KG1 (cell line): ENCODE data around the gene XRN2.

ENCODE experiments used
- DNase-seq: peaks from one replicate; lab custom pipeline; 2025; lab: John Stamatoyannopoulos, UW

Gene XRN2

GRCh38 chr20:21301940-21302663 lies 1.0 kb upstream of the XRN2 start:
- no peak for DNase-seq

DNA sequence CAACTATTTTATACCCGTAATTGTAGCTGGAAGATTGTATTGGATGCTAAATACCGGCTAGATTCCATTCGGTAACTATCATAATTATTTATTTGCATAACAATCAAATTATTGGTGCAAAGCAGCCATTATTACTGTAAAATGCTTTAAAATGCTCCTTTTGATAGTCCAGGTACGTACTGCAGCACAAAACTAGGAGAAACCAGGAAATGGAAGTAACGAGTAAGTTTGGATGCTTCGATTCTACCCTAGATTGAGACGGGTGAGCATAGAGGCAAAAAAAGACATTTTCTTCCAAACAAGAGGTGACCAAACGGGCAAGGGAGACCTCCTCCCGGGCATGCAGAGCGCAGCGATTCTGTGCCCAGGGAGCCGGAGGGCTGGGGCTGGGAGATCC lies 469 bp upstream of the XRN2 start:
- no peak for DNase-seq

GRCh38 chr20:21303872-21304586 lies 898 bp downstream of the XRN2 start:
- DNase-seq: peak; percentile 14

- DNase-seq: no peak
Measured at GRCh38 chr20:21308340-21308739, 5.2 kb downstream of the XRN2 start.

GRCh38 chr20:21309678-21310467 lies 6.7 kb downstream of the XRN2 start:
- no peak for DNase-seq

DNA sequence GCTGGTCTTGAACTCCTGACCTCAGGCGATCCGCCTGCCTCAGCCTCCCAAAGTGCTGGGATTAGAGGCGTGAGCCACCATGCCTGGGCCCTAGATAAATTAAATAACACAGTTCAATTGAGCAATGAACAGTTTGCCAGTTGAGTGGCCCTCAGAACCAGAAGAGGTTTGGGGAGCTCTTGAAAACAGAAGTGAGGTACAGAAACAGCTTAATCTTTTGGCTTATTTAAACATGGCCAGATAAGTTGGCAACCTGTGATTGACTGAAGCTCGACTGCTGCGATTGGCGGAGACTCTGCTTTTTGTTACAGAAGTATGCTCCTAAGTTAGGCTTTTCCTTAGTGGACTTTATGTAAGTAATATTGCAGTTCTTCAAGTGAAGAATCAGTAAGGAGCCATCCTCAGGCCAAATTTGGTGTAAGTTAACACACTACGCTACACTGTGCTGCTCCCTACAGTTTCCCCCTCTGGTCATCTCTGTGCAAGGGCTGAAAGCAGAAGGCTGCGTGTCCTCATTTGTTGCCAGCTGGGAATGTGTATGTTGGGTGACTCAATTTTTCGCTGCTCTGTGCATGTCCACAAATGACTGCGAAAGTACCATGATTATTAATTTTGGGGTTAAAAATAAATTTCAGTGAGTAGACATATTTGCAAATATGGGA lies 9.8 kb downstream of the XRN2 start:
- no peak for DNase-seq

GRCh38 chr20:21315138-21315537 lies 12.0 kb downstream of the XRN2 start:
- no peak for DNase-seq

DNA sequence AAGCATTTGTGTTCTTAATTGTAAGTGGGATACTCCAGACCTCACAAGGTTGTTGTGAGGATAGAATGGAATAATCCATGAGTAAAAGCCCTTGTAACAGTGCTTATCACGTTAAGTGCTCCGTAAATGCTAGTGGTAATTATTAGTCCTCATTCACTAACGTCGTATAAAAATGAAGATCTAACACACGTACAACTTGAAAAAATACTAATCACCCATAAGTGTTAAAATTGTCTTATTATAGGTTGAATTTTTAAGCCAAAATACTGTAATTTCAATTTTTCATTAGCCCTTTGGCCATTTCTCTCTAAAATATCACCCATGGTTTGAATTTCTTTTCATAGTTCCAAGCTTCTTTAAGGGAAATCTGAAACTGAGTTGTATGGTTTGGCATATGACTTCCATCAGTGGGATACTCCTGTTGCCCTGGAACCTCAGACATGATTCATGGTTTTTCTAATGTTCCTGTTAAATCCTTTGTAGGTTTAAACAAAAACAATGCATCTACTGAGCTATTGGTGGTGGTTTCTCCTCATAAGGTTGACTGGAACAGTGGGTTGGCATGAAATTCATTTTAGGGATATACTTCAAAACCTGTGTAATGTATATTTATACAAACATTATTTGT lies 19.1 kb downstream of the XRN2 start:
- DNase-seq: no peak

- DNase-seq: no peak
Measured at GRCh38 chr20:21322921-21323331, 19.8 kb downstream of the XRN2 start.

- no peak for DNase-seq
Measured at GRCh38 chr20:21323640-21324039, 20.5 kb downstream of the XRN2 start.

DNA sequence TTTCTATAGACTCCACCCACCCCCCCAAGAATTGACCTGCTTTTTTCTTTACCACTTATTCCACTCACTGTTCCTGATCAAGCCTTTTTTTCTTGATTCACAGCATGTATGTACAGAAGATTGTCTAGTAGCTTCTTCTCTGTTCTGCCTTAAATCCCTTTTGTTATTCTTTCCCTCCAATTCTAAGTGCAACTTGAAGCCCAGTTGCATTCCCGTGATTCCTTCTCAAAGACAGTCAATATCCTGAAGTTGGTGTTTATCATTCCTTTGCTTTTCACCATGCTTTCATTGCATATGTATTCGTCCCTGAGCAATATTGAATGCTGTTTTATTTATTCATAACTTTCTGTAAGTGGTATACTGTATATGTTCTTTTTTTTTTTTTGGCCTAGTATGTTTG lies 21.0 kb downstream of the XRN2 start:
- DNase-seq: no peak

- DNase-seq: no peak
Measured at GRCh38 chr20:21325296-21325695, 22.2 kb downstream of the XRN2 start.

DNA sequence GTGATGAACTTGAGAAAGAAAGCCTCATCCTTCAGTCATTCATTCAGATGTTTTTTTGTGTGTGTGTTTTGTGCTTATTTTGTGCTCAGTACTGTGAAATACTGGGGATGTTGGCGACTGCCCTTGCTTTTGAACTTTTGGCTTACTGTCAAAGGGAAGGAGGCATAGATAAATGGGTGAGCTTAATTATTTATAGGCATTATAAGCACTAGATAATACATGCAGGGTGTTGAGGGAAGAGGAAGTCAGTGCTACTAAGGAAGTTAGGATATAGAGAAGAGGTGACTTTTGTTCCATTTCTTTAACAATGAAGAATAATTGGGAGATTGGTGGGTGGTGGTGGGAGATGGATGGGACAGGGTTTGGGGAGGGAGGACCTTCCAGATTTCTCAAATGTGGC lies 23.6 kb downstream of the XRN2 start:
- no peak for DNase-seq

GRCh38 chr20:21336455-21337151 lies 33.5 kb downstream of the XRN2 start:
- DNase-seq: no peak

DNA sequence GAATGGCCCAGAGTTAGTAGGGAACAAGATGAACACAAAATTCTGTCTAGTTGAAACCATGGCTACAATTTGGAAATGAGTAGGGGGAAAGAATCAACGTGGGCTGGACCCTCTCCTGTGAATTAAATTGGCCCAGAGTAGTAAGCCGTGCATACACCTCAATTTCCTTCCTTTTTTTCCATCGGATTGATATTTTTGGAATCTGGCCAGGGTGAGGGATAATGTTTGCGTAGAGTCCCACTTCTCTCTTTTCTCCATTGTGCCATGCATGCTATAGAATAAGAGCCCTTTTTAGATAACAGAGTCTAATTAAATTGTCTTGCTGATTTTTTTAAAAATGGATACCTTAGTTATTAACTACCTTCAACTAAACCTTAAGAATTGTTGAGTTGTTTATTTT lies 35.2 kb downstream of the XRN2 start:
- DNase-seq: no peak

- DNase-seq: no peak
Measured at GRCh38 chr20:21339499-21339898, 36.4 kb downstream of the XRN2 start.

DNA sequence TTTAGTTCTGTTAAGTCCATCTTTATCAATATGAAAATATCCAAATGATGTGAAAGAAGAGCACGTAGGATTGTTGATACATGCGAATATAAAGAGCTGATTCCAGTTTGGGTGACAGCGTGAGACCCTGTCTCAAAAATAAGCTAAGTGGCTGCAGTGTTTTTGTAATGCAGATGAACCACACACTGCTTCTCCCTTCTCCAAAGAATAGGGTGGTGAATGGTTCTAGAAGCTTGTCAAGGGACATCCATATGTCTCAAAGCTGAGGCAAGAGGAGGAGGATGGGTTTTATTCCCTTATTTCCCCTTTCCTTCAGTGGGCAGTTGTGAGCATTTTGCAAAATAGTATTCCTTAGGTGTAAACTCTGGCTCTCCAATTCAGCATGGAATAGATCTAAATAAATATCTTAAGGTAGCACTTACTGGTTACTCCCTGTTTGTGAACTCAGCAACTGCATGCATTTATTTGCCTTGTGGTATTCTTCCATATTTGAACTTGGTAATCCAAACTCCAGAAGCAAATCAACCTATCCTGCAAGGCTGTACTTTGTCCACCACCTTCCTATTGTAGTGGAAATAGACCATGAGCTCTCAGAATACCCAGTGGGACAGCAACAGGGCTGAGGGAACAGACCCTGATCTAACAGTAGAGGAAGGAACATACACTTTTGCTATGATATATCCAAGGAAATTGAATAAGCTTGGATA lies 38.0 kb downstream of the XRN2 start:
- DNase-seq: no peak

GRCh38 chr20:21342656-21343345 lies 39.7 kb downstream of the XRN2 start:
- no peak for DNase-seq

DNA sequence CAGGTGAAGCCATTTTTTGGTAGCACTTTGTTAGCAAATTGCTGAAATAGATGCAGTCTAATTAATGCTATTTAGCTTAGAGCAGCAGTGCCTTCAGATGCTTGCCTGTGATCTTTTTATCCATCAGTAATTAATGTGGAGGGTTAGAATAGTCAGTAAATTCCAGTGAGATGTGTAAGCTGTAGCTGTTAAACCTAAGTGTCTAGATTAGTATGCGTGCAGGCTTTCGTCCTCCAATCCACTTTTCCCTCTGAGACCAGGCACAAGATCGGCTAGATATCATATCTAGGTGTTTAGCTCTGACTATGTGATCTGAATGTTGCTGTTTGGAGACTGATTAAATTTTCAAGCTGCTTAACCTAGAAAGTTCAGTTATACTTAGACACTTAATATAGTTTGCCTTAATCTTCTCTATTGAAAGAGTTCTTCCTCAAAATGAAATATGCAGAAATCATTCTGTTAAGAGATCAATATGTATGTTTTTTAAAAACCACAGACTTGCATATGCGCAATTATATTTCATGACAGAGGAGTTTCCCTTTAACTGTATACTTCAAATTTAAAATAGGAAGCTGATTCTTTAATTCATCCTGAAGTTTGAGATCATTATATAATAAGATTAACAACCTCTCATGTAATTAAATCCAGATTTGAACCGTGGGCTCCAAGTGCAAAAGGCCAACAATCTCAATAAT lies 41.2 kb downstream of the XRN2 start:
- no peak for DNase-seq
